Neuronal stem cell (in vitro differentiated cells): ENCODE data around the gene PTGES2.

Experiments used
- DNase-seq: peaks from one replicate; pipeline ENCODE4 v3.0.0-alpha.2; 2013; ENCODE audit warnings: low spot score
- H2AFZ ChIP-seq: one replicate; pipeline ENCODE4 v1.6.1; 2013; ENCODE audit warnings: mild to moderate bottlenecking, low read length, inconsistent platforms
- H2AK5ac ChIP-seq: 2 replicates; pipeline ENCODE4 v1.6.1; 2013; ENCODE audit warnings: low read depth, mild to moderate bottlenecking, inconsistent platforms, low read length, moderate library complexity, mixed read lengths
- H2BK120ac ChIP-seq: 2 replicates; pipeline ENCODE4 v1.6.1; 2013; ENCODE audit warnings: low read depth, mild to moderate bottlenecking, inconsistent platforms, low read length, moderate library complexity, mixed read lengths
- H2BK12ac ChIP-seq: one replicate; pipeline ENCODE4 v1.6.1; 2013; ENCODE audit warnings: low read length, inconsistent platforms
- H2BK15ac ChIP-seq: 2 replicates; pipeline ENCODE4 v1.6.1; 2013; ENCODE audit warnings: mild to moderate bottlenecking, low read length, inconsistent platforms, mixed read lengths
- H2BK5ac ChIP-seq: one replicate; pipeline ENCODE4 v1.6.1; 2013; ENCODE audit warnings: inconsistent platforms, mild to moderate bottlenecking, low read length, moderate library complexity
- H3K14ac ChIP-seq: one replicate; pipeline ENCODE4 v1.6.1; 2013; ENCODE audit warnings: low read length, inconsistent platforms
- H3K18ac ChIP-seq: 2 replicates; pipeline ENCODE4 v1.6.1; 2013; ENCODE audit warnings: low read length, inconsistent platforms
- H3K23ac ChIP-seq: 2 replicates; pipeline ENCODE4 v1.6.1; 2013; ENCODE audit warnings: low read depth, mild to moderate bottlenecking, mixed read lengths, low read length, inconsistent platforms; ENCODE audit not compliant: poor library complexity
- H3K27ac ChIP-seq: replicated peaks from 3 replicates; pipeline ENCODE4 v1.5.1; 2013; ENCODE audit warnings: low read length, inconsistent platforms
- H3K27me3 ChIP-seq, 3 experiments: 2 replicates each; pipeline ENCODE4 v1.6.1; 2013; ENCODE audit warnings: low read length in 3 of 3, mild to moderate bottlenecking in 2 of 3, inconsistent platforms in 1 of 3, low read depth in 1 of 3, mixed read lengths in 1 of 3, moderate library complexity in 1 of 3; ENCODE audit not compliant: control insufficient read depth in 3 of 3, insufficient read depth in 3 of 3
- H3K36me3 ChIP-seq, 2 donors: replicated peaks in 1 of 2; 2 replicates each; pipeline ENCODE4 v1.6.1; 2013; ENCODE audit warnings: low read length in 2 of 2; ENCODE audit not compliant: control insufficient read depth in 2 of 2, insufficient read depth in 2 of 2
- H3K4ac ChIP-seq: 2 replicates; pipeline ENCODE4 v1.6.1; 2013; ENCODE audit warnings: inconsistent platforms, mild to moderate bottlenecking, low read length, moderate library complexity
- H3K4me1 ChIP-seq, 2 donors: 1 replicate in 1 of 2; 2 replicates in 1 of 2; pipeline ENCODE4 v1.6.1; 2013; ENCODE audit warnings: low read length in 2 of 2, low read depth in 1 of 2; ENCODE audit not compliant: control insufficient read depth in 2 of 2, insufficient read depth in 1 of 2
- H3K4me2 ChIP-seq: one replicate; pipeline ENCODE4 v1.6.1; 2013; ENCODE audit warnings: mild to moderate bottlenecking, low read length, inconsistent platforms; ENCODE audit not compliant: insufficient read depth, poor library complexity, severe bottlenecking
- H3K4me3 ChIP-seq, 2 donors: 2 replicates each; pipeline ENCODE4 v1.5.1; 2013; ENCODE audit warnings: low read length in 2 of 2, mild to moderate bottlenecking in 2 of 2, inconsistent platforms in 1 of 2, moderate library complexity in 1 of 2
- H3K79me1 ChIP-seq: one replicate; pipeline ENCODE4 v1.6.1; 2013; ENCODE audit warnings: low read depth, mild to moderate bottlenecking, inconsistent platforms, low read length, moderate library complexity
- H3K9ac ChIP-seq: one replicate; pipeline ENCODE4 v1.6.1; 2013; ENCODE audit warnings: mild to moderate bottlenecking, low read depth, low read length, inconsistent platforms; ENCODE audit not compliant: poor library complexity
- H3K9me3 ChIP-seq, 2 donors: replicated peaks in 1 of 2; 2 replicates each; pipeline versions ENCODE3 to v1.6.1; 2013; ENCODE audit warnings: low read length in 2 of 2, mild to moderate bottlenecking in 2 of 2, inconsistent platforms in 1 of 2, low read depth in 1 of 2, mixed read lengths in 1 of 2, moderate library complexity in 1 of 2; ENCODE audit not compliant: control insufficient read depth in 2 of 2, insufficient read depth in 1 of 2
- H4K8ac ChIP-seq: one replicate; pipeline ENCODE4 v1.6.1; 2013; ENCODE audit warnings: low read depth, mild to moderate bottlenecking, inconsistent platforms, low read length, moderate library complexity
- H4K91ac ChIP-seq: one replicate; pipeline ENCODE4 v1.6.1; 2013; ENCODE audit warnings: low read length, low read depth, mild to moderate bottlenecking, inconsistent platforms; ENCODE audit not compliant: poor library complexity
- WGBS, 2 donors: extraction: QIAGEN DNeasy Blood & Tissue Kit; methylation state at CpG; one replicate each; pipeline ENCODE4 v1.1.7; 2013; ENCODE audit warnings: missing lambda C conversion rate in 2 of 2, mixed read lengths in 1 of 2; ENCODE audit not compliant: insufficient read length in 2 of 2, insufficient replicate concordance in 1 of 2; ENCODE audit errors: extremely low coverage in 2 of 2; 5-methylcytosine and 5-hydroxymethylcytosine counted together

PTGES2 gene

DNA sequence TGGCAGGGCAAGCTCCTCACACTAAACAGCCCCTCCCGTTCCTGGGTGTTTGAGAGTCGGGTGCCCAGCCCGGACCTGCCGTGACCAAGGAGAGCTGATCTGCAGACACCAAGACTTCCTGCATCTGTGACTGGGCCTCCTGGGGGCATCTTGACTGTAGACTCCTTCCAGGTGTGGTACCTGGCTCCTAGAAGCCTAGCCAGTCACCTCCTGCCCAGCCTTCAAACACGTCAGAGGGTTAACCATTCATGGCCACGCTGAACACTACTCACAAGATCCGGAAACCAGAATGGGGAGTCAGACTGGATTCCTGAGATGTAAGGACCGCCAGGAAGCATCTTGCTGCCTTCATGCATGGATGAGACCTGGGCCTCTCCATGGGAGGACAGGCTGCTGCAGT is 18.0 kb upstream of the PTGES2 start:
- H3K14ac ChIP-seq: no peak overlapping the region
- no peak for DNase-seq
- no peak overlapping the region for H2AFZ ChIP-seq
- peaks cover 2 to 14% of the 10 kb centered on the region in 2 donors for H3K4me1 ChIP-seq
- H3K4me2 ChIP-seq: no peak overlapping the region
- no peak overlapping the region for H2BK12ac ChIP-seq
- no peak overlapping the region for H4K91ac ChIP-seq
- no peak overlapping the region for H3K18ac ChIP-seq
- H3K4ac ChIP-seq: no peak overlapping the region
- H4K8ac ChIP-seq: no peak overlapping the region
- no peaks in the 10 kb centered on the region for H3K27me3 ChIP-seq
- no peak overlapping the region for H3K23ac ChIP-seq
- no peaks in the 10 kb centered on the region for H3K79me1 ChIP-seq
- no peak overlapping the region for H2BK15ac ChIP-seq
- no peak overlapping the region for H3K27ac ChIP-seq
- H2BK5ac ChIP-seq: peak overlapping the region; percentile 43
- no peak overlapping the region for H2BK120ac ChIP-seq
- whole genome bisulfite sequencing, 2 donors: no CpG with 5 or more reads among the region's 8 CpGs
- H3K36me3 ChIP-seq: no peaks in the 10 kb centered on the region
- H2AK5ac ChIP-seq: no peak overlapping the region
- no peaks in the 10 kb centered on the region for H3K9me3 ChIP-seq
- no peak overlapping the region for H3K9ac ChIP-seq
- no peak overlapping the region for H3K4me3 ChIP-seq

DNA sequence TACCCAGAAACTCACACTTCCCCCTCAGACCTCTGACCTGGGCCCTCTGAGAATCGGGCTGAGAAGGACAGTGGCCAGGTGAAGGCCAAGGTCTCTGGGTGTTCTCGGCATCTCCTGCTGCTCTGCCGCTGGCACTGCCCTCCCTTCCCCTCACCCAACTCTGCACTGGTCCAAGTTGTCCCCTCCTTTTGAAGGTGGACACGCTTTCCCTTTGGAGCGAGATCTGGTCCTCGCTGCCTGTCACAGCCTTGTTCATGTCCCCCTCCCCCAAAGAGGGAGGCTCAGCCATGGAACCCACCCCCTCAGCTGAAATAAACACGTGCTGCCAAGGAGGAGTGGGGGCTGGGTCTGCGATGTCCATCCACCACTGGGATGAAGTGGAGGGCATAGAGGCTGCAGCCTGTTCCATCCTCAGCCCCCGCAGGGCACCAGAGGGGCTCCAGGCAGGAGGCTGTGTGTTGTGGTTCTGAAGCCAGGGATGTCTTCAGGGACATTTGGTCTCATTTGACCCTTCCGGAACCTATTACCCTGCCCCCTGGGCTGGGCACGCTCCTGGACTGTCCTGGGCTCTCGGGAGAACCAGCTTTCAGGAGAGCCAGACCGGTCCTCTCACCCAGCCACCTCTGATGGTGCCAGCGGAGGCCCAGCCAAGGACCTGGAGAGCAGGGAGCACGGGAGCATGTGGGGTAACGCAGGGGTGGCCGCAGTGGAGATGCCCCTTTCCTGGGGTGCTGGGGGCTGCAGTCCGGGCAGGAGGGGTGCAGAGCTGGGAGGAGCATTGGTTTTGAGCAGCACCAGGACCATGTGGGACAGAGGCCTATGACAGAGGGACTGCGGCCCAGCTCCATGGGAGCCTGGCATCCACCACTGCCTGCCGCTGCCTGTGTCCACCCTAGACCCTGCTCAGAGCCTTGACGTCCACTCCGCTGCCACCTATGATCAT is 17.0 kb upstream of the PTGES2 start:
- Histone ChIP-seq H3K9ac (no peak overlapping the region), H2AFZ (no peak overlapping the region), H3K79me1 (no peaks in the 10 kb centered on the region), H2AK5ac (peak overlapping the region; percentile 75), H2BK120ac (peak overlapping the region; percentile 76), H3K27me3 (no peaks in the 10 kb centered on the region), H3K4me2 (no peak overlapping the region), H2BK5ac (peak overlapping the region; percentile 43), H4K91ac (no peak overlapping the region), H3K14ac (no peak overlapping the region), H3K18ac (peak overlapping the region; percentile 80), H4K8ac (no peak overlapping the region), H3K9me3 (no peaks in the 10 kb centered on the region), H3K4ac (no peak overlapping the region), H3K23ac (peak overlapping the region; percentile 65), H2BK15ac (peak overlapping the region; percentile 89), H3K4me3 (no peak overlapping the region), H2BK12ac (no peak overlapping the region), H3K4me1 (peaks cover 0 to 16% of the 10 kb centered on the region in 2 donors), H3K27ac (no peak overlapping the region), H3K36me3 (no peaks in the 10 kb centered on the region)
- no peak for DNase-seq
- no CpG with 5 or more reads among the region's 22 CpGs for WGBS, 2 donors

DNA sequence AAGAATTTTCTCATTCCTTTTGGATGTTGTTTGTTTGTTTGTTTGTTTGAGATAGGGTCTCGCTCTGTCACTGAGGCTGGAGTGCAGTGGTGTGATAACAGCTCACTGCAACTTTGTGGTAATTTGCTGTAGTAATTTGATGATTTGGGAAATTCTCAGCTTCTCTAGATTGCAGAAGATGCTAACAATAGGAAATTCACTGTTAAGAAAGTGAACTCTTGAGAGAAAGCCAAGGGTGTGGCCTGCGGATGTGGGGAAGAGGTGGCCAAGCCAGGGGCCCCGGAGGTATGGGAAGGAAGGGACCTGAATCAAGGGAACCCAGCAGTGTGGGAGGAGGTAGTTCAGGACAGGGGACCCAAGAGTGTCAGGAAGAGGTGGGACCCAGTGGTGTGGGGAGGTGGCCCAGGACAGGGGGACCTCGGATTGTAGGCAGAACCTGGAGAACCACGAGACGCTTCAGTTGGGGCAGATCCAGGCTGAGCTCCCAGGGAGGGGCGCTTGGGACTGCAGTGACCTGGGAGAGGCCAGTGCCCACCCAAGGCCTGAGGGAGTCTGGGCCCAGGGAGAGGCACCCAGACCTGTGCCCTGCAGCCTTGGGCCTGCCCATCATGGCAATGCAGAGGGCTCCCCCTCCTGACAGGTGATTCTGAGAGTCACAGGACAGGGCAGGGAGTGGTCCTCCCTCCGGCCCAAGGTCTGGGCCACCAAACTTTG is 16.2 kb upstream of the PTGES2 start:
- no peak overlapping the region for H3K23ac ChIP-seq
- H3K79me1 ChIP-seq: no peaks in the 10 kb centered on the region
- H2AFZ ChIP-seq: no peak overlapping the region
- H3K4ac ChIP-seq: no peak overlapping the region
- H2BK5ac ChIP-seq: no peak overlapping the region
- H3K9me3 ChIP-seq: no peaks in the 10 kb centered on the region
- H3K27ac ChIP-seq: no peak overlapping the region
- peak overlapping the region; percentile 25 for H2AK5ac ChIP-seq
- no peak overlapping the region for H3K4me2 ChIP-seq
- no peak overlapping the region for H3K4me3 ChIP-seq
- no peak overlapping the region for H2BK120ac ChIP-seq
- H4K91ac ChIP-seq: no peak overlapping the region
- H3K14ac ChIP-seq: no peak overlapping the region
- no peak overlapping the region for H3K9ac ChIP-seq
- H3K36me3 ChIP-seq: no peaks in the 10 kb centered on the region
- no peak for DNase-seq
- no peak overlapping the region for H3K18ac ChIP-seq
- peak overlapping the region; percentile 89 for H2BK15ac ChIP-seq
- H3K4me1 ChIP-seq: peaks cover 0 to 11% of the 10 kb centered on the region in 2 donors
- no CpG with 5 or more reads among the region's 8 CpGs for WGBS, 2 donors
- H3K27me3 ChIP-seq: no peaks in the 10 kb centered on the region
- no peak overlapping the region for H2BK12ac ChIP-seq
- H4K8ac ChIP-seq: no peak overlapping the region

GRCh38 chr9:128142596-128142995 is 15.1 kb upstream of the PTGES2 start:
- H3K4me3 ChIP-seq: no peak overlapping the region
- H3K23ac ChIP-seq: no peak overlapping the region
- no peak overlapping the region for H3K9ac ChIP-seq
- peaks cover 0 to 3% (median 0%) of the 10 kb centered on the region in 3 experiments for H3K27me3 ChIP-seq
- H3K14ac ChIP-seq: no peak overlapping the region
- no peak overlapping the region for H3K4me2 ChIP-seq
- no peak overlapping the region for H3K4ac ChIP-seq
- no peak overlapping the region for H2BK12ac ChIP-seq
- H3K27ac ChIP-seq: no peak overlapping the region
- no peak overlapping the region for H2AFZ ChIP-seq
- no peak overlapping the region for H3K18ac ChIP-seq
- no CpG with 5 or more reads among the region's 2 CpGs for WGBS, 2 donors
- H2BK15ac ChIP-seq: no peak overlapping the region
- no peak overlapping the region for H2BK120ac ChIP-seq
- no peaks in the 10 kb centered on the region for H3K9me3 ChIP-seq
- no peak overlapping the region for H4K91ac ChIP-seq
- H3K4me1 ChIP-seq: peaks cover 0 to 4% of the 10 kb centered on the region in 2 donors
- DNase-seq: no peak
- no peak overlapping the region for H2AK5ac ChIP-seq
- H4K8ac ChIP-seq: no peak overlapping the region
- no peaks in the 10 kb centered on the region for H3K36me3 ChIP-seq
- H3K79me1 ChIP-seq: no peaks in the 10 kb centered on the region
- no peak overlapping the region for H2BK5ac ChIP-seq
